H9 (cell line): Measurements from ENCODE around the gene CRACR2B. TPM values are rescaled to one million over a fixed set of nuclear protein-coding genes. Genes with fewer than 3 reads are reported as not detected.
A peak's percentile ranks its signal among the peaks of the same experiment; 100 is the strongest.

ENCODE experiments used
- DNase-seq: peaks from one replicate; pipeline ENCODE4 v3.0.0-alpha.2; 2017
- H2AFZ ChIP-seq: one replicate; pipeline ENCODE4 v1.6.1; 2013; ENCODE audit warnings: mild to moderate bottlenecking, low read length, control low read depth, moderate library complexity
- H2AK5ac ChIP-seq: 2 replicates; pipeline ENCODE4 v1.6.1; 2013; ENCODE audit warnings: low read length, control low read depth, mixed read lengths; ENCODE audit not compliant: insufficient read length
- H2BK120ac ChIP-seq: one replicate; pipeline ENCODE4 v1.6.1; 2013; ENCODE audit warnings: low read depth, mild to moderate bottlenecking, low read length, control low read depth, inconsistent platforms; ENCODE audit not compliant: poor library complexity, severe bottlenecking
- H2BK12ac ChIP-seq: 2 replicates; pipeline ENCODE4 v1.6.1; 2013; ENCODE audit warnings: low read length, control low read depth, mixed read lengths, low read depth; ENCODE audit not compliant: insufficient read length
- H2BK15ac ChIP-seq: 2 replicates; pipeline ENCODE4 v1.6.1; 2013; ENCODE audit warnings: low read depth, low read length, control low read depth
- H2BK20ac ChIP-seq: one replicate; pipeline ENCODE4 v1.6.1; 2013; ENCODE audit warnings: low read depth, mild to moderate bottlenecking, low read length, control low read depth, inconsistent platforms; ENCODE audit not compliant: poor library complexity, severe bottlenecking
- H2BK5ac ChIP-seq: 2 replicates; pipeline ENCODE4 v1.6.1; 2013; ENCODE audit warnings: low read length, control low read depth, mixed read lengths; ENCODE audit not compliant: insufficient read length
- H3K14ac ChIP-seq: 2 replicates; pipeline ENCODE4 v1.6.1; 2013; ENCODE audit warnings: low read length, control low read depth; ENCODE audit not compliant: insufficient read depth
- H3K18ac ChIP-seq: 2 replicates; pipeline ENCODE4 v1.6.1; 2013; ENCODE audit warnings: low read depth, mild to moderate bottlenecking, mixed read lengths, low read length, control low read depth; ENCODE audit not compliant: insufficient read length
- H3K23ac ChIP-seq: 2 replicates; pipeline ENCODE4 v1.6.1; 2013; ENCODE audit warnings: low read length, control low read depth, mixed read lengths, low read depth; ENCODE audit not compliant: insufficient read length
- H3K23me2 ChIP-seq: 2 replicates; pipeline ENCODE4 v1.6.1; 2013; ENCODE audit warnings: low read depth, mild to moderate bottlenecking, mixed read lengths, low read length, control low read depth; ENCODE audit not compliant: insufficient read length, poor library complexity, severe bottlenecking
- H3K27ac ChIP-seq: 2 replicates; pipeline ENCODE4 v1.5.1; 2013; ENCODE audit warnings: low read length, control low read depth, mixed read lengths, low read depth; ENCODE audit not compliant: insufficient read length
- H3K27me3 ChIP-seq: 2 replicates; pipeline ENCODE4 v1.6.1; 2013; ENCODE audit warnings: low read length, control low read depth, inconsistent platforms; ENCODE audit not compliant: insufficient read depth
- H3K4ac ChIP-seq: 2 replicates; pipeline ENCODE4 v1.6.1; 2013; ENCODE audit warnings: low read depth, mild to moderate bottlenecking, control low read depth, inconsistent platforms, low read length, moderate library complexity
- H3K4me1 ChIP-seq: 2 replicates; pipeline ENCODE4 v1.6.1; 2013; ENCODE audit warnings: low read length, control low read depth, inconsistent platforms; ENCODE audit not compliant: insufficient read depth
- H3K4me2 ChIP-seq: 2 replicates; pipeline ENCODE4 v1.6.1; 2013; ENCODE audit warnings: low read length, control low read depth, mixed read lengths; ENCODE audit not compliant: insufficient read length, insufficient read depth
- H3K56ac ChIP-seq: 2 replicates; pipeline ENCODE4 v1.6.1; 2013; ENCODE audit warnings: low read depth, mild to moderate bottlenecking, mixed read lengths, low read length, control low read depth; ENCODE audit not compliant: insufficient read length
- H3K79me1 ChIP-seq: 2 replicates; pipeline ENCODE4 v1.6.1; 2013; ENCODE audit warnings: low read depth, mild to moderate bottlenecking, moderate library complexity, low read length, control low read depth, inconsistent platforms; ENCODE audit not compliant: insufficient read depth, poor library complexity, severe bottlenecking
- H3K79me2 ChIP-seq: 2 replicates; pipeline ENCODE4 v1.6.1; 2013; ENCODE audit warnings: low read length, control low read depth, inconsistent platforms; ENCODE audit not compliant: insufficient read depth
- H3K9ac ChIP-seq: 2 replicates; pipeline ENCODE4 v1.6.1; 2013; ENCODE audit warnings: low read length, control low read depth, mixed read lengths; ENCODE audit not compliant: insufficient read length; ENCODE audit errors: extremely low read depth
- H3K9me3 ChIP-seq: one replicate; pipeline ENCODE4 v1.6.1; 2013; ENCODE audit warnings: low read depth, low read length, inconsistent platforms; ENCODE audit not compliant: control insufficient read depth
- H3T11ph ChIP-seq: one replicate; pipeline ENCODE4 v1.6.1; 2013; ENCODE audit warnings: mild to moderate bottlenecking, low read length, control low read depth, inconsistent platforms
- H4K20me1 ChIP-seq: one replicate; pipeline ENCODE4 v1.6.1; 2013; ENCODE audit not compliant: control insufficient read depth, insufficient read length, insufficient read depth
- H4K5ac ChIP-seq: 2 replicates; pipeline ENCODE4 v1.6.1; 2013; ENCODE audit warnings: low read depth, mild to moderate bottlenecking, mixed read lengths, low read length, control low read depth; ENCODE audit not compliant: insufficient read length
- H4K8ac ChIP-seq: replicated peaks from 2 replicates; pipeline ENCODE4 v1.6.1; 2013; ENCODE audit warnings: low read length, control low read depth, mixed read lengths, low read depth; ENCODE audit not compliant: insufficient read length
- H4K91ac ChIP-seq: 2 replicates; pipeline ENCODE4 v1.6.1; 2013; ENCODE audit warnings: low read depth, mild to moderate bottlenecking, moderate library complexity, mixed read lengths, low read length, control low read depth; ENCODE audit not compliant: insufficient read length
- H3K27ac Mint-ChIP-seq, 3 experiments: 2 replicates in 2 of 3; 3 replicates in 1 of 3; pipeline ENCODE4 v1.8.0; 2020 to 2021; ENCODE audit warnings: mixed read lengths in 3 of 3, mild to moderate bottlenecking in 1 of 3, moderate library complexity in 1 of 3
- H3K27me3 Mint-ChIP-seq: 2 replicates; pipeline ENCODE4 v1.8.0; 2021; ENCODE audit warnings: low read depth, mild to moderate bottlenecking, moderate library complexity, mixed read lengths
- H3K36me3 Mint-ChIP-seq, 3 experiments: 2 replicates in 2 of 3; 3 replicates in 1 of 3; pipeline ENCODE4 v1.8.0; 2020 to 2021; ENCODE audit warnings: low read depth in 3 of 3, mixed read lengths in 3 of 3; ENCODE audit not compliant: insufficient read depth in 1 of 3
- H3K4me1 Mint-ChIP-seq, 2 experiments: 2 replicates each; pipeline ENCODE4 v1.8.0; 2020; ENCODE audit warnings: mixed read lengths in 2 of 2
- H3K4me3 Mint-ChIP-seq, 2 experiments: 2 replicates in 1 of 2; 3 replicates in 1 of 2; pipeline ENCODE4 v1.8.0; 2020 to 2021; ENCODE audit warnings: mild to moderate bottlenecking in 2 of 2, mixed read lengths in 2 of 2, moderate library complexity in 1 of 2
- H3K9me3 Mint-ChIP-seq, 2 experiments: 2 replicates in 1 of 2; 3 replicates in 1 of 2; pipeline ENCODE4 v1.8.0; 2020; ENCODE audit warnings: mild to moderate bottlenecking in 2 of 2, mixed read lengths in 2 of 2, moderate library complexity in 1 of 2
- WGBS: extraction: QIAGEN DNeasy Blood & Tissue Kit; methylation state at CpG from one replicate; pipeline ENCODE4 v1.1.7; 2013; ENCODE audit warnings: missing lambda C conversion rate, low lambda C conversion rate, mixed read lengths; ENCODE audit not compliant: insufficient read length; ENCODE audit errors: extremely low coverage; 5-methylcytosine and 5-hydroxymethylcytosine counted together
- total RNA-seq: library from RNA; stranded (reverse); gene quantifications from 2 replicates; pipeline ENCODE4 v1.2.1, GENCODE V29; 2021
- TF ChIP-seq, protein P1 (sequence below): fragments of 200-600 bp; sonication (generic); conservative IDR thresholded peaks from 3 replicates; pipeline ENCODE4 v1.8.0; 2021; ENCODE audit warnings: antibody characterized with exemption, mild to moderate bottlenecking

CRACR2B gene
- total RNA-seq, 1 experiment from 2014 or later: 29.0 TPM

DNA sequence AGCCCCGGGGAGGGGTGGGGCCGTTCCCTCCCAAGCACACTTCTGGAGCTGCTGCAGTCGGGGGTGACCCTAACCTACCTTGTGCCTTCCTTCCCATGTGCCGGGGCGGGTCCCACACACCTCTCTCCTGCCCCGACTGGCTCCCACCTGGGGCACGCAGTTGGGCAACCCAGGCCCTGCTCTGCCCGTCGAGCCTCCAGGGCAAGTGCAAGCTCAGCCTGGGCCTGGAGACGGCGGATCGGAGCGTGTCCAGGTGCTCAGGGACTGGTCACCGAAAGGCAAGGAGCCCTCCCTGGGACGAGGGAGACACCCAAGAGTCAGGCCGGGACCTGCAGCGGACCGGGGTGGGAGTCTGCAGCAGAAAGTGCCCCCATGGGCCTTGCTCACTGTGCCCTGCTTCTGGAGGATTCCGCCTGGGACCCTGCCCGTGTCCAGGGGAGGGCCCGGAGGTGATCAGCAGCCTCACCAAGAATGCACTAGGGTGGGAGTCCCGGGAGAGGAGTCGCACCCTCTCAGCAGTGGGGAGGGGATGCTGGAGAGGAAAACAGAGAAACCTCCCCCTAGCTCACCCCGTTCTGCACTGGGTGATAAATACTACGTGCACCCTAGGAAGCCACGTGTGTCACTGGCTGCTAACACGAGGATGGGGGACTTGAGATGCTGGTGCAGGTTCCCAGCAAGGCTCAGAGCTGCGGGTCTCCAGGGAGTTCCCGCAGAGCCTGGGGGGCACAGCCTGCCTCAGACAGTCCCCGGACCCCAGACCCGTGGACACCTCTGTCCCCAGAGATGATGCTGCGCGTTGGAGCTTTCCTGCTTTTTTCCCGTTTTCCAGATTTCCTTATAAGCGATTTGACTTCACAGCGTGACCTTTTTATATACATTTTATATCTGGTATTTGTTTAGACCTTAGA lies 45.2 kb upstream of the CRACR2B start:
- Mint-ChIP-seq H3K27me3 (peaks cover 10% of the 10 kb centered on the region), H3K4me3 (peak overlapping the region; percentile 32 to 73; a peak in 1 of 5 replicates), H3K27ac (no peak overlapping the region), H3K4me1 (peaks cover 22 to 34% of the 10 kb centered on the region in 2 experiments), H3K9me3 (no peaks in the 10 kb centered on the region), H3K36me3 (peaks cover 4 to 21% (median 17%) of the 10 kb centered on the region in 3 experiments; a peak in 6 of 7 replicates)
- Histone ChIP-seq H3K9me3 (no peaks in the 10 kb centered on the region), H3K27ac (no peak overlapping the region), H2BK5ac (no peak overlapping the region), H3K23me2 (peaks cover 10% of the 10 kb centered on the region), H3K4me2 (no peak overlapping the region), H4K91ac (no peak overlapping the region), H4K8ac (no peak overlapping the region), H2BK20ac (no peak overlapping the region), H2BK12ac (no peak overlapping the region), H3K27me3 (no peaks in the 10 kb centered on the region), H3K56ac (no peak overlapping the region), H2BK15ac (no peak overlapping the region), H3K23ac (no peak overlapping the region), H3K14ac (no peak overlapping the region; the same call in 1 of the 2 replicates), H3K79me2 (no peaks in the 10 kb centered on the region), H3K18ac (no peak overlapping the region), H3K9ac (no peak overlapping the region), H2AFZ (no peak overlapping the region), H3T11ph (no peak overlapping the region), H3K4me1 (peaks cover 2% of the 10 kb centered on the region; the same call in 1 of the 2 replicates), H2AK5ac (no peak overlapping the region), H2BK120ac (no peak overlapping the region), H3K4ac (no peak overlapping the region), H4K5ac (no peak overlapping the region), H3K79me1 (peaks cover 4% of the 10 kb centered on the region), H4K20me1 (no peaks in the 10 kb centered on the region)
- TF ChIP-seq, protein P1, sequence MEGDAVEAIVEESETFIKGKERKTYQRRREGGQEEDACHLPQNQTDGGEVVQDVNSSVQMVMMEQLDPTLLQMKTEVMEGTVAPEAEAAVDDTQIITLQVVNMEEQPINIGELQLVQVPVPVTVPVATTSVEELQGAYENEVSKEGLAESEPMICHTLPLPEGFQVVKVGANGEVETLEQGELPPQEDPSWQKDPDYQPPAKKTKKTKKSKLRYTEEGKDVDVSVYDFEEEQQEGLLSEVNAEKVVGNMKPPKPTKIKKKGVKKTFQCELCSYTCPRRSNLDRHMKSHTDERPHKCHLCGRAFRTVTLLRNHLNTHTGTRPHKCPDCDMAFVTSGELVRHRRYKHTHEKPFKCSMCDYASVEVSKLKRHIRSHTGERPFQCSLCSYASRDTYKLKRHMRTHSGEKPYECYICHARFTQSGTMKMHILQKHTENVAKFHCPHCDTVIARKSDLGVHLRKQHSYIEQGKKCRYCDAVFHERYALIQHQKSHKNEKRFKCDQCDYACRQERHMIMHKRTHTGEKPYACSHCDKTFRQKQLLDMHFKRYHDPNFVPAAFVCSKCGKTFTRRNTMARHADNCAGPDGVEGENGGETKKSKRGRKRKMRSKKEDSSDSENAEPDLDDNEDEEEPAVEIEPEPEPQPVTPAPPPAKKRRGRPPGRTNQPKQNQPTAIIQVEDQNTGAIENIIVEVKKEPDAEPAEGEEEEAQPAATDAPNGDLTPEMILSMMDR: no peak
- DNase-seq: no peak
- no CpG with 5 or more reads among the region's 36 CpGs for WGBS
